GM21528 (cell line): ENCODE data around the gene TCERG1L.

Experiments used
- ATAC-seq: cut with Tn5 transposase; IDR thresholded peaks from one replicate; pipeline ENCODE4 v1.9.1; 2021; ENCODE audit warnings: mild to moderate bottlenecking, moderate library complexity; ENCODE audit not compliant: unreplicated experiment, low FRiP score

The TCERG1L gene

DNA sequence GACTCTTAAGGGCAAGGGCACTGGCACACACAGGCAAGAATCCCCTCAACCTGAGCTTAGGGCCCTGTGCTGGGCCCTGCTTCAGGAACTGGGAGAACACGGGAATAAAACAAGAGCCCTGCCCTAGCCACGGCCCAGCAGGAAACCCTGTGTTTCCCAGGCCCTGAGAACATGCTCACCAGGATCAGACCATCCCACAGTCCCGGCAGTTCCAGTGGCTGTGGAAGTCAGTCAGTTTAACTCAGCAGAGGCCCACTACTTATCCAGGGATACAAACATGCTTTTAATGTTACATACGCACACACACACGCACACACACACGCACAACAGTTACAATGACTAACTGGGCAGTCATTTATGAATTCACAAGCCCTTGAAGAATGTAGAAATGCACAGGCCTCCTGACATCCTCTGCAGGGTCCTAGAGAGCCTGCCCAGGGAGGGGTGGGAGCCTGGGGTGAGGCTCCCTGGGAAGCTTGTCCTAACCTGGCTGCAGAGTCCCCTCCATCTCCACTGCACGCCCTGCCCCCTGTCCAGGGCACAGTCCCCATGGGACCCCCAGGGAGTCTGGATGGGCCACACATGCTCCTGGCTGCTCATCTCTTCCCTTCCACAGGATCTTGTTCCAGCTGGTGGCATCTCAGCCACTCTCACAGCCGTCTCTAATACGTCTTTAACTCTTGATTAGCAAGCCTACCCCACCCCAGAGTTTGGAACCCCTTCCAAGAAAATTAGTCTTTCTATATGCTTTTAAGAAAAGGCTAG, 97.6 kb downstream of the TCERG1L start:
- no peak for ATAC-seq

- no peak for ATAC-seq
These were observed 98.7 kb downstream of the TCERG1L start for GRCh38 chr10:131212763-131213325.

DNA sequence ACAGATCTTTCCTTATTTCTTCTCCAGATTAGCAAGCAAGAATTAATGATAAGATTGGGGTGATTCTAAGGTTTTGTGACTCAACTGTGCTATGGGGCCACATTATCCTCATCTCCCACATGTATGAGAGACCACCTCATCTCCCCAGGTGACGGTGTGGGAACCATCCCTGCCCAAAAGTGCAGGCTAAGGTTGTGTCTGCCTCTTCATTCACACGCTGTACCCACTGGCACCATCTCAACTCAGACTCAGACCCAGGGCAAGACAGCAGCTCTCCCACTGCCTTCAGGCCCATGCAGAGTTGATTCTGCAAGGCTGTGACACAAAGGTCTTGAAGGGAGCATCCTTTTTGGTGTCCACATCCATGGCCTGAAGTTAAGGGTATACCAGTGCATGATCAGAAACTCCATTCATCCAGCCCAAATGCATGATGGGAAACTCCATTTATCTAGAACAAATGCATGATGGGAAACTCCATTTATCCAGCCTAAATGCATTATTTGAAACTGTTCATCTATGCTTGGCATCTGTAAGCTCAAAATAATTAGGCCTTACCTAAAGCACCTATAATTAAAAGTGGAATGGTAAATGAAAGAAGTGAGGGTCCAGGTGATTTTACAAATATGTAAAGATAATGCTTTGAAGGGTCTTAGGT, 99.4 kb downstream of the TCERG1L start:
- no peak for ATAC-seq

DNA sequence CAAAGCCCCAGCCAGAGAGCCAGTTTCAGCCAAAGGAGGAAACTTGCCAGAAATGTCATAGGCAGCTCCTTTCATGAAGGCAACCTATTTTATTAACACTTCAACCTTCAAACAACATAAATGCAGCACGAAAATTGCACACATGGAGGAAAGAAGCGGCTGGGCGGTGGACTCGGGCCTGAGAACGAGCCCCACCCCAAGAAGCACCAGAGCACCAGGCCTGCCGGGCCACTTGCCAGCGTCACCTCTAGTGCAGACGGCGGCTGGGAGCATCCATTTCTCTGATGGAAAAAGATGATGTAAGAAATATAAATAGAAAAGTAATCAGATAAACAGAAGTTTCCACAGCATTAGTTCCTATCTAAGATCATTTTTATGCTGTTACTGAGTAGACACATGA, 100.0 kb downstream of the TCERG1L start:
- no peak for ATAC-seq

- ATAC-seq: no peak
These were observed 100.4 kb downstream of the TCERG1L start for GRCh38 chr10:131211146-131211545.

GRCh38 chr10:131210181-131210580, 101.3 kb downstream of the TCERG1L start:
- no peak for ATAC-seq

DNA sequence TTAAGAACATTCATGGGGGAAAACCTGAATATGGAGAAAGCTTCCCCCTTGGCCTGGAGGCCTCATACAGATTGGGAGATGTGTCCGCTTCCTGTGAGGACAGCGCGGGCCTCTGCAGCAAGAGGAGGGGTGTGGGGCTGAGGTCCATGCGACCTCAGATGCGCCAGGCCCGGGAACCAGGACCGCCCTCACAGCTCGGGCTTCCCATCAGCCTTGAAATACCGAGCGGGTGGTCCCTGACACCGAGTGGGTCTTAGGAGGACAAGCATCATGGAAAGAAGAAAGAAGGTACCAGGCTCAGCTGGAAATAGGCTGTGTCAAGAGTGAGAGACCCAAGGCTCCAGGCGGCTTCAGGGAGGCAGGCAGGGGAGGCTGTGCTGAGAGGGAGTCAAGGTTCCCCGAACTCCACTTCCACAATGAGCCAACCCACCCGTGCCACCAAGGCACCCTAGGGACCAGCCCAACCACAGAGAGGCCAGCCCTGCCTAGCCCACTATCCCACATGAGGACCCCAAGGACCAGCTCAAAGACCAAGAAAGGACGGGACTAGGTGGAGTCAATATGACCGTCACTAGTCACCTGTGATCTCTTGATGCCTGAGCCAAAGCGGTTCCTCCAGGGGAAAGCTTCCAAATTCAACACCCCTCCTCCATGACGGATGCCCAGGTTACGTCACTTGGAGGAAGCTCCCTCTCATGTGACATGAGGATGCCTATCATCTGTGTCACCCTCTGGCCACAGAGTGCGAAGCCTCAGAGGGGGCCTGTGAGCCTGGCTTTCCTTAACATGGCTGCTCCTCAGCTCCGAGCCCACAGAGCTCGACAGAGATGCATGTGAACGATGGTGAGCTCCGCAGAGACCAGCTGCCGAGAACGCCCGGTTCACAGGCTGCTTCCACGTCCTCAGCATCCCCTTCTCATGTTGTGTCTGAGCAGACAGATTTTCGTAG, 103.7 kb downstream of the TCERG1L start:
- no peak for ATAC-seq

- ATAC-seq: no peak
These were observed 104.3 kb downstream of the TCERG1L start for GRCh38 chr10:131207176-131207575.

- no peak for ATAC-seq
These were observed 105.2 kb downstream of the TCERG1L start for GRCh38 chr10:131206111-131206995.

DNA sequence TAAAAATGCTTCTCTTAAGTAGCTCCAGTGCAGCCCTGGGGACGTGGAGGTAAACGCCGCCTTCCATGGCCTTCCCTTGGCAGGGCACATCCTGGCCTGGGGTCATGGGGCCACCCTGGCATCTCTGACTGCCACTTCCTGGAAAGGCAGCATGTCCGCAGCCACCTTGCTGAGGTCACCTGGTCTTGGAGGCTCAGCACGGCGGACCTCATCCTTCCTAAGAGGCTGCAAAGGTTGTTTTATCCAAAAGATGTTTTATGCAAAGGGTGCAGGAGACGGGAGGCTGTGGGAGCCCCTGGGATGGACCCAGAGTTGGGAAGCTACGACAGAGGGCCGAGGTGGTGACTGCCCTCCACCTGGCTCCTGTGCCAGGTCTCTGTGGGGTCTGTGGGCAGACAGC, 106.0 kb downstream of the TCERG1L start:
- no peak for ATAC-seq

- no peak for ATAC-seq
These were observed 106.9 kb downstream of the TCERG1L start for GRCh38 chr10:131204406-131205152.

DNA sequence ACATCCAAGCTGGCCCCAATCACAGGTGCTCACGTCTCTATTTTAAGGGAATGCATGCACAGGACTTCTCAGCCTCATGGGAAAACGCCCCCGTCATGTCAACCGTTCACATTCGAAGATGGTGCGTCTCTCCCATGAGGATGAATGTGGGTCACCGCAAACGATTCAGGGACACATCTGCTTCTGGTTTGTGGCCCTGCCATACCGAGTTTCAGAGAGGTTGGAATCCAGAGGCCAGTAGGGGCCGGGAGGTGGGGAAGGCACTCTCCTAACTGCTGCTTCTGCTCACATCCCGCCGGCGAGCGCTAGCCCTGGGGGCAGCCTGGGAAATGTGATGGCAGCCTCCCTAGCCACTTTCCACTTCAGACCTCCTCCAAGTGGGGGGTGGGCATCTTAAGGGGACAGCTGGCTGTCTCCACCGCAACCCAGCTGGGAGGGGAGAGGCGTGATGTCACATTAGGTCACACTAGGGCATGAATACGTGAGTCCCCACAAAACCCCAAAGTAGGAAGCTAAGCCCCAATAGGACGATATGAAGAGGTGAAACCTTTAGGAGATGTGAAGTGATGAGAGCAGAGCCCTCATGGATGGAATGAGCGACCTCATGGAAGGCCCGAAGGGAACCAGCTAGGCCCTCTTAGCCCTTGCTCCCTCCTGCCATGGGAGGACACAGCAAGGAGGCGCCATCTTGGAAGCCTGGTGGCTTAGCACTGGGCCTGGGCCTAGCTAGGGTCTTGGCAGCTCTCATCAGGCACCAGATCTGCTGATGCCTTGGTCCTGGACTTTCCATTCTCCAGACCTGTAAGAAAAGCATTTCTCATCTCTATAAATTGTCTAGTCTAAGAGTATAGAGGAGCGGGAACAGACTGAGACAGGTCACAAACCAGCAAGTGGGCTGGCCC, 107.8 kb downstream of the TCERG1L start:
- no peak for ATAC-seq

- ATAC-seq: no peak
These were observed 108.5 kb downstream of the TCERG1L start for GRCh38 chr10:131202990-131203389.

- ATAC-seq: no peak
These were observed 109.6 kb downstream of the TCERG1L start for GRCh38 chr10:131201741-131202515.

GRCh38 chr10:131200856-131201470, 110.6 kb downstream of the TCERG1L start:
- ATAC-seq: no peak

DNA sequence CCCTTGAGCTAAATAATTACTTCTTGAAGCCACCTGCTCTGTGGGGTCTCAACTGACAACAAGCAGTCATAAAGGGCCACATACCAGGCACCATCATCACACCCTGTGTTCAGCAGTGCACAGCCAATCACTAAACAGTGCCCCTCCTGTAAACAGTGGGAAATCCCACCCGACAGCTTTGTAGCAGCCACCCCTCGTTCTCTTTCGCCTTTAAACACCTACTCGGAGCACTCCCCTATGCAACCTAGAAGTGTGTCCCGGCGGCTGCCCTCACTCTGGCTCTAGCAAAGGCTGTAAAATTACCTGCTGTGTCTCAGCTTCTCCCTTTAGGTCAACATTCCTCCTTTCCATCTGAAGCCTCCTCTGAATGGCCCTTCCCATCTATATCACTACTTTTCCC, 111.9 kb downstream of the TCERG1L start:
- ATAC-seq: no peak

- no peak for ATAC-seq
These were observed 112.7 kb downstream of the TCERG1L start for GRCh38 chr10:131198843-131199242.
